ENCODE measurements around the gene LETM1.

The LETM1 gene

DNA sequence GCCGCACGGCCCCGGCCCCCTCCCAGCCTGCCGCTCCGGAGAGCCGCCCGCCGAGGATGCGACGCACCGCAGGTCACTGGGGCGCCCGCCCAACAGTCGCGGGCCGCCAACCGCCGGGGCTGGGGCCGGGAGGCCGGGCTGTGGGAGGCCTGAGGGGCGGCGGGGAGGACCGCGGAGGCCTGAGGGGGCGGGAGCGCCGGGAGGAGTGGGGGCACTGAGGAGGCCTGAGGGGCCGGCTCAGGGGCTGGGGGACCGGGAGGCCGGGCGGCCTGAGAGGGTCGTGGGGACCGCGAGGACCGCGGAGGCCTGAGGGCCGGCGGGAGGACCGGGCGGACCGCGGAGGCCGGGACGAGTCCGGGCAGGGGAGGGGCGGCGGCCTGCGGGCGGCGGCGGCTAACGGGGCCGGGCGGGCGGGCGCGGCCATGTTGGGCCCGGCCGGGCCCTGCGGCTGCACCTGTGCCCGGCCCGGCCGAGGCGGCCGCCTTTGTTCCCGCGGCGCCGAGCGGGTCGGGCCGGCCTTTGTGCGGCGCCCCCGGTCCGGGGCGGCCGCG, 15.6 kb upstream of the LETM1 start:
- DNase-seq: no peak

DNA sequence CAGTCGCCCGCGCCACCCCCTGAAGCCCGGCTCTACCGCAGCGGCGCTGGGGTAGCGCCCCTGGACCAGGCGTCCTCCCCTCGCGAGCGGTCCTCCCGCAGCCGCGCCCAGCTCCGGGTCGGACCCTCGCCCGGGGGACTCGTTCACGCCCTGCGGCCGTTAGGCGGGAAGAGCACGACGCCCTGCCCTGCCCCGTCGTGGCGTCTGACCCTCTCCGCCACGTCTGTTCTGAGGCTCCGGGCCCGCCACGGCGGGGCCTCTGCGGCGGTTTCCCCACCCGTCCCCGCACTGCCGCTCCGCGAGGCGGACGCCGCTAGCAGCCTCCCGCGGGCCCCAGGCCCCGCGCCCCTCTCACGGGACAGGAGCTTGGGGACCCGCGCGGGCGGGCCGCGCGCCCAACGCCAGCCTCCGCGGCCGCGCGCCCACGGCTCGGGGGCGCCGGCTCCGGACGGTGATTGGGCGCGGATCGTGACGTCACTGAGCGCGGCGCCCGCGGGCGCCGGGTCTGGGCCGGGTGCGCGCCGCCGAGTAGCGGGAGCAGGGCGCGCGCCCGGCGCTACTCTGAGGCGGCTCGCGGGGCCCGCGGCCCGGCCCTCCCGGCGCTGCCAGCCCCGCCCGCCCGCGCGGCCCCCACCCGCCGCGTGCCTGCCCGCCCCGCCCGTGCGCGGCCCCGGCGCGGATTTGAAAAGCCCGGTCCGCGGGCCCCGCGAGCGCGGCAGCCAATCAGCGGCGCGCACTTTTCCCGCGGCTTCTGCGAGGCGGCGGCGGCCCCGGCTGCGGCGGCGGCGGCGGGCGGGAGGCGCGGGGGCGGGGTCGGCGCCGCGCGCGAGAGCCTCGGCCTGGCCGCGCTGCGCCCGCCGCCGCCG, 14.9 kb upstream of the LETM1 start, which contains the start of gene NSD2:
Gene NSD2 (plus strand): TSS at position 816 of the 866 bp plus-strand sequence. CDS start 29,262 bp downstream, outside the sequence.
- peak; percentile 47 for DNase-seq

DNA sequence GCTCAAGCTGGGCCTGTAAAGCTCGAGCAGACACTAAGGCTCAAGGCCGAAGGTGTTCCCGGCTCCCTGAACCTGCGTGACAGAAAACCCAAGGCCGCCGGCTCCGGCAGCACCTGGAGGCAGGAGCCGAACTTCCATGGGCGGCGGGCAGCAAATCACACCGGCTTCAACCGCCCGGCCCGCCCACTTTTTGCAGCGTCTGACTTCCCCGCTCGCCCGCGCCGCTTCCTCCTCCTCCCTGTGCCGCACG, 14.3 kb upstream of the LETM1 start:
- peak; percentile 65 for DNase-seq

DNA sequence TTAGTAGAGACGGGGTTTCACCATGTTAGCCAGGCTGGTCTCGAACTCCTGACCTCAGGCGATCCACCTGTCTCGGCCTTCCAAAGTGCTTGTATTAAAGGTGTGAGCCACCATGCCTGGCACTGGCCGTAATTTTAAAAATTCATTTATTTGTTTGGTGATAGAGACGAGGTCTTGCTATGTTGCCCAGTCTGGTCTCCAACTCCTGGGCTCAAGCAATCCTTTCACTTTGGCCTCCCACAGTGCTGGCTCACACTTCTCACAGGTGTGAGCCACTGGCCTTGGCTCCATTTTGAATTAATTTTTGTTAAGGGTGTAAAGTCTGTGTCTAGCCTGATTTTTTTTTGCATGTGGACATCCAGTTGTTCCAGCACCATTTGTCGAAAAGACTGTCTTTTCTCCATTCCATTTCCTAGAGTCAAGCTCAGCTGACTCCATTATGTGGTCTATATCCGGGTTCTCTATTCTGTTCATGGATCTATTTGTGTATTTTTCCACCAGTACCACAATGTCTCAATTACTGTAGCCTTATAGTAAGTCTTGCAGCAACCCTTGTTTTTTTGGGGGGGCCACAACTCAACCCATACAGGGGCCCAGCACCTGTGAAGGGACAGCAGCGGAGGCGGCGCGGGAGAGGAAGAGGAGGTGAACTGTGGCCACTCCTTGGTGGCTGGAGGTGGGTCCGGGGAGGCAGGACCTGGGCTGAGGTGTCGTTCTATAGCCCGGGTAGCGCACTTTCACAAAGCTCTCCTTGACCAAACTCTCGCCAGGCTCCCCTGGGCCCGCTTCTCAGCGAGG, 13.8 kb upstream of the LETM1 start:
- DNase-seq: peak; percentile 47

DNA sequence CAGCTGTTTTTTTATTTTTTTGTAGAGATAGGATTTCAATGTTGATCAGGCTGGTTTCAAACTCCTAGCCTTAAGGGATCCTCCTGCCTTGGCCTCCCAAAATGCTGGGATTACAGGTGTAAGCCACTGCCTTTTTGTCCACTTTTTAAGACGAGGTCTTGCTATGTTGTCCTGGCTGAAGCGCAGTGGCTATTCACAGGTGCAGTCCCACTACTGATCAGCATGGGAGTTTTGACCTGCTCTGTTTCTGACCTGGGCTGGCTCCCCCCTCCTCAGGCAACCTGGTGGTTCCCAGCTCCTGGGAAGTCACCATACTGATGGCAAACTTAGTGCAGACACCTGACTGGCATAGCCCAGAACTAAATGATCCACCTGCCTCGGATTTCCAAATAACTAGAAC, 13.0 kb upstream of the LETM1 start:
- no peak for DNase-seq

DNA sequence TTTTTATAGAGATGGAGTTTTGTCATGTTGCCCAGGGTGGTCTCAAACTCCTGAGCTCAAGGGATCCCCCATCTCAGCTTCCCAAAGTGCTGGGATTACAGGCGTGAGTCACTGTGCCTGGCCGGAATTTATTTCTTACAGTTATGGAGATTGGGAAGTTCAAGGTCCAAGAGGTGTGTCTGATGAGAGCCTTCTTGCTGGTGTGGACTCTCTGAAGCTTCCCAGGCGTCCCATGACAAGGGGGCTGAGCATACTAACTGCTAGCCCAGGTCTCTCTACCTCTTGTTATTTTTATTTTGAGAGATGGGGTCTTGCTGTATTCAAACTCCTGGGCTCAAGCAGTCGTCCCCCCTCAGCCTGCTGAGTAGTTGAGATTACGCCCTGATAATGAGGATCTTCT, 12.3 kb upstream of the LETM1 start:
- DNase-seq: no peak

DNA sequence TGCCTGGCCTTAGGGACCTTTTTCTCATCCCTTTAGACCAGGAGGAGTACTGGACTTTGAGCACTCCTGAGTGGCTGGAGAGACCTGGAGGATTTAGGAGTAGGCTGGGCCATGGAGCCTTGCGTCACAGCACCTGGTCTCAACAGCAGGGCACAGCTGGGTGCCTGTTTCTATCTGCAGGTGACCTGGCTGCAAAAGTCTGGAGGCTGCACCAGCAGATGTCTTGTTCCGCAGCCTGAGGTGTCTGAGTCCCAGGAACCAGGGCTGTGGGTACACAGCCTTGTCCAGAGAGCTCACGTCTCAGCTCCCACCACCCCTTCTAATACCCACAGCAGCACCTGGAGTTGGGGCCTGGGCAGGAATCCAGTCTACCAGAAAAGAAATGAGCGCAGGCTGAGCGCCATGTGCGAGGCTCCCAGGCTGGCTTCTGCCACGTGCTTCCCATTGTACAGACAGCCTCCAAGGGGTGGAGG, 10.3 kb upstream of the LETM1 start:
- DNase-seq: no peak

DNA sequence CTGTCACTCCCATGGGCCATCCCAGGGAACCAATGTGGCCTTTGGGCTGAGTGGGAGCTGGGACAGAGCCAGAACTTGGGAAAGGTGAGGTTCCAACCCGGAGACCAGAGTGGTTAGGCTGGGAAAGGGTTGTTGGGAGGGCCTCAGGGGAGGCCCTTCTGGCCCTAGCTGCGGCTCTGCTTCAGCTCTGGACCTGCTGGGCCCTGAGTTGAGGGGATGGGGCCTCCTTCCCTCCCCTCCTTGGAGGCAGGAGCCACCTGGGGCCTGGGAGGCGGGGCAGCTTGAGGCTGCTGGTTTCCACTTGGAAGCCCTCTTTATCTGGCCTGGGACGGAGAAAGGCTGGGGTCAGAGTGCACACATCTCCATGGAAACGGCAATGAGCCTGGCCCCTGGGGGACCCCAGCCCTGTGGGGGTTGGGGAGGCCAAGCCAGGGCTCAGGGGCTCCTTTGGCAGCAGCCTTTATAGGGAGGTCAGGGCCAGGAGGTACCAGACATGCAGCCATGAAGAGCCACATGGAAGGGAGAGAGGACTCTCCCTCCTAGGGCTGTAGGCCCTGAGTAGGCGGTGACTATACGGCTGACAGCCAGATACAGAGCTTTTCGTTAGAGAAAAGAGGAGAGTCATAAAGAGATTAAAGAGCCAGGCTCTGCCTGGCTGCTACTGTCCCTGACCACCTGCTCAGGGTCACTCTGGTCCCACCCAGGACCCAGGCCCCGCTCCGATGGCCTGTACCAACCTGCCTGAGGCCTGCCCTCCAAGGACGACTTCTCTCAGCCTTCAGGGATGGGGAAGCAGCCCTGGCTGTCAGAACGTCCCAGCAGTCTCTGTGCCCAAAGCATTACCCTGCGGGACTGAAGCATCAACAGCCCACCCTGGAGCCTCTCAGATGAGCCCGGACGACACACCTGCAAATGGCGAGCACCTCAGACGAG, 8.4 kb upstream of the LETM1 start:
- no peak for DNase-seq

DNA sequence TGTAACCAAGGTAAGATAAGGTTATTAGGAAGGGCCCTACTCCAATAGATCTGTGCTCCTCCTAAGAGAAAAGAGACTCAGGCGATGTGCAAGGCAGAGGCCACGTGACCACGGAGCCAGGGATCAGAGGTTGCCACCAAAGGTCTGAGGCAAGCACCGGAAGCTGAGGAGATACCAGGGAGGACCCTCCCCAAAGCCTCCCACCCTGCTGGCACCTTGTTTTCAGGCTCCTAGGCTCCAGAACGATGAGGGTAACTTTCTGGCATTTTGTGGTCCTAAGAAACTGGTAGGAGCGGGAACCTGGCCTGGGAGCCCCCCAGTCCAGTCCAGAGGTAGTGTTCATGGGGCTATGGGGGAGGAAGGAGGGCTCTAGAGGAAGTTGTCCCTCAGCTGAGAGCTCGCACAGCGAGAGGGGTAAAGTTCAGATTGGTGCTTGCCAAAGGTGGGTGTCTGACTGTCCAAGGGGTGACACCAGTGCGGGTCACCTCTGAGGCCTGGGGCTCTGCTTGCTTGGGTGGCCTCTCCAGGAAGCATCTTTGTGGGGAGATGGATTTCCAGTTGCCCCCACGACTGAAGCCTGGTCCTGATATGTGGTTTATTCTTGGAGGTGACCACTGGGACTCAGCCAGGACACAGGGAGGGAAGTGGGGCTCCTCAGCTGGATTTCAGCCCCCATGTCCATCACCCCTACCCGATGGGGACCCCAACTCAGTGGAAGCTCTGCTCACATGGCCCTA, 7.5 kb upstream of the LETM1 start:
- no peak for DNase-seq

DNA sequence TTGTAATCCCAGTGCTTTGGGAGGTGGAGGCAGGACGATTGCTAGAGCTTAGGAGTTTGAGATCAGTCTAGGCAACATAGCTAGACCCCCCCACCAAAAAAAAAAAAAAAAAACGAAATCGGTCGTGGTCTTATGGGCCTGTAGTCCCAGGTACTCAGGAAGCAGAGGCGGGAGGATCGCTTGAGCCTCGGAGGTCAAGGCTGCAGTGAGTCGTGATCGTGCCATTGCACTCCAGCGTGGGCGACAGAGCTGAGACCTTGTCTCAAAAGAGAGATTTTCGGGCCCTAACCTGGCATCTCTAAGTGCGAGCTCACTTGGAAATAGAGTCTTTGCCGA, 7.0 kb upstream of the LETM1 start:
- no peak for DNase-seq

DNA sequence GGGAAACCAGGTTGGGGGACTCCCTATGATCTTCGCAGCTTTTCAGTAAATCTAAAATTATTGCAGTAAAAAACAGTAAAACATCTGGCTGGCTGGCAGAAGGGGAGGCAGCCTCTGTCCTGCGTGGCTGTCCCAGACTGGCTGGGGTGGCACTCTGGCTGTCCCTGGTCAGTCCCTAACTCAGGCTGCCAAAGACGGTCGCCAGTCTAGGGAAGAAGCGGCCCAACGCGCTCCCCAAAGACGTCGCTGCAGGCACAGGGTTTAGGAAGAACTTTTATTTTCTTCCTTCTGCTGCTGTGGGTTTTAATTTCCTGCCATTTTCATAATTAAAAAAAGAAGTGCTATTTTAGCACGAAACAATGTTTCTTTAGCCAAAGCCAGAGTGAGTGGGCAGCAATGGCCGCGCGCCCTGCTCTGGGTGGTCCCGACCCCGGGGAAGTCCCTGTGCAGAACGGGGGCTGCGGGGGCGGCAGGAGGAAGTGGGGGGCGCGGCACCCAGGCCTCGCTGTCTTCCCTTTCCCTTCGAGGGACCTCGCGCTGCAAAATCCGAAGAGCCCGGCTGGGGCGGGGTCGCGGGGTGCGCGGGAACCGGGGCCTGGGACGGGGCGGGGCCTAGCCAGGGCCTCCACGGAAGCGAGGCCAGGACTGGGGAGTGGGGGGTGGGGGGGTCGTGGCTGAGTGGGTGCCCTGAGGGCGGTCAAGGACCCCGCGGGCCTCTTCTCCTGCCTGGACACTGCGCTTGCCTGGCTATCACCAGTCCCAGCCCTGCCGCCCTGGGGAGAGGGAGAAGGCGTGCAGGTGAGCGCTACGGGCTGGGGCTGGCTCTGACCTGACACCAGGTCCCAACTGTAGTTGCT, 6.3 kb upstream of the LETM1 start:
- DNase-seq: no peak

DNA sequence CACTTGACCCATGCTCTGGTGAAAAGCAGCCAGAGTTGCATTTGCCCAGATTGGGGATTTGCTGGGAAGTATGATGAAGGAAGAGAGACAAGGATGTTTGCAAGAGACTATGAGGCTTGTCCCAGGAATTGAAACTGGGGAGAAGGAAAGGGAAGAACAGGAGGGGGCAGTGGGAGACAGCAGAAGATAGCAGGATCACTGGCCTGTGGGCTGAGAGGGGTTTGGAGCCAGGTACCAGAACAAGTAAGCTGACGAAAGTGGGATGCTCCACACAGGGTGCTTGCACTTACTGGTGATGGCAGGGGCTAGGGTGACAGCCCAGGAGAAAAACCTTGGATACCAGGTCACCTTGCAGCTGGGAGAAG, 3.4 kb upstream of the LETM1 start:
- DNase-seq: no peak

DNA sequence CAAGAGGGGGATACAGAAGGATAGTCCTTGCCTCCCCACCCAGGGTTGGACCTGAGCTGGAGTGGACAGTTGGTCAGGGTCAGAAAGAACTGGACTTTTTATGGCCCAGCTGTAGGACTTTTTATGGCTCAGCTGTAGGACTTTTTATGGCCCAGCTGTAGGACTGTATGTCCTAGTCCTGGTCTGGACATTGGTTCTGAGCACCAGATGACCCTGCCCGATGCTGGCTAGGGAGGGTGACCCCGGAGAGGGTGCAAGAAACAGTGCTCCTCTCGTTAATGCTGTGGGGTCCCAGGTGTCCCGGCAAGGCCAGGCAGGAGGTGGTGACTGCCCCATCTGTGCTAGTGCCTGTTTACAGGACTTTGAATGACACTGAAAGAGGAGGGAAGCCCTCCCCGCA, 2.0 kb upstream of the LETM1 start:
- DNase-seq: no peak

DNA sequence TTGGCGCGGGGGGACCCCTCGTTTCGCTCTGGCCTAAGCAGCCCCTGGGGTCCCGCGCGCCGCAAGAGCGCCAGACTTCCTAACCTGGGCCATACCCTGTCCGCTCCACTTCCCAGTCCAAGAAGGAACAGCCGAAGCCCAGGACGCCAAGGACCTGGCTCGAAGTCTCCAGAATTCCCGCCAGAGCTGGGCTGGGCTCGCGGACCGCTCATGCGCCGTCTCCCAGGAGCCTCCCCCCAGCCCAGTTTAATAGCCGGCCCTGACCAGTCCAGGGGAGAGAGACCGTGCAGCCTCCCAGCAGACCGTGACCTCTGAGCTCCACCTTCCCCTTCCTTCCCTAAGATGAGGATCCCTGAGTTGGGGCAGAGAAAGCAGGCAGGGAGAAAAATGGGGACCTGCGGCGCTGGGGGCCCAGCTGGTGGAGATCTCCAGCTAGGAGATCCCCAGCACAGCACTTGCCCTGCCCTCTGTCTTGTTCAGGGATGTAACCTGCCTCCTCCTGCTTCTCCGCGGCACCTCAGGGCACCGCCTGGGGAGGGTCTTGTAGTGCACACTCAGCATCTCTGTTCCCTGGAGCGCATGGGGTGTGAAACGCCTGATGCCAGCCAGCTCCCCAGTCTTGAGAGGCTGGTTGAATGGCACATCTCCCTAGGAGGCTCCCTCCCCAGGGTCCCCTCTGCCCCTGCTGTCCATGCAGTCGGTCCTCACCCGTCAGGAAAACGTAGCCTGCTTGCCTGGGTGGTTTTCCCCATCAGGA, 1.2 kb upstream of the LETM1 start:
- no peak for DNase-seq

DNA sequence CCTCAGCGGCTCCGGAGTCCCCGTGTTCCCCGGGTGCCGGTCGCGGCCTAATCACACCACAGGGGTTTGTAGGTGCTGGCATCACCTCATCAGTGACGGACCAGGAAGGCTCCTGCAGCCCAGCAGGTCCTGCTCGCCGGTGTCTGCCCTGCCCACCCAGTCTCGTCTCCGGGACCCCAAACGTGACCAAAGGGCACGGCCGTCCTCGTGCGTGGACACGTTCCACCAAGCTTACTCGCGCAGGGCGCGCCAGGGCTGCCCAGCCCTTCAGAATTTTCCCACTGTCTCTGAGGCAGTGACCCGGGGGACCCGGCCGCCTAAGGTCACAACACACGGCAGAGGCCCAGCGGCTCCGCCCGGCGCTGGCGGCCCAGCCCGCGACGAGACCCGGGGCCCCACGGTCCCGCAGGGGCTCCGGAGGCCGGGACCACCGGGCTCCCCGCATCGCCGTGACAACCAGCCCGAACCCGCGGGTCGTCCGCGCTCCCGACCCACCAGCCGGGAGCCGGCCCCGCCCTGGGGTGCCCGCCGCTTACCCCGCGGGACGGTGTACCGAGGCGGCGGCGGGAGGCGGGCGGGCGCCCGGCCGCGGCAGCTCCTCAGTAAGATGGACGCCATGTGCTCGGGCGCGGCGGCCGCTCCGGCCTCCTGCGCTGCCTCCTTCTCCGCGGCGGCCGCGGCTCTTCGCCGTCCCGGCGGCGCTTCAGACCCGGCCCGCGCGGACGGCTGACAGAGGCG, 454 bp downstream of the LETM1 start:
- DNase-seq: no peak

DNA sequence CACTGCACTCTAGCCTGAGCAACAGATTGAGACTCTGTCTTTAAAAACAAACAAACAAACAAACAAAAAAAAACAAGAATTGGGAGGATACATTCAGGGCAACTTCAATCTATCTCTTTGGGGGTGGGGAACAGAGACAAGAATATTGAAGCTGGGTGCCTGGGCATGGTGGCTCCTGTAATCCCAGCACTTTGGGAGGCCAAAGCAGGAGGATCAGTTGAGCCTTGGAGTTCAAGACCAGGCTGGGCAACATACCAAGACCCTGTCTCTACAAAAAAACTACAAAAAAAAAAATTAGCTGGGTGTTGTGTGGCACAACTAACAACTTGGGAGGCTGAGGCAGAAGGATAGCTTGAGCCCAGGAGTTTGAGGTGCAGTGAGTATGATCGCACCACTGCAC, 1.2 kb downstream of the LETM1 start:
- DNase-seq: no peak

DNA sequence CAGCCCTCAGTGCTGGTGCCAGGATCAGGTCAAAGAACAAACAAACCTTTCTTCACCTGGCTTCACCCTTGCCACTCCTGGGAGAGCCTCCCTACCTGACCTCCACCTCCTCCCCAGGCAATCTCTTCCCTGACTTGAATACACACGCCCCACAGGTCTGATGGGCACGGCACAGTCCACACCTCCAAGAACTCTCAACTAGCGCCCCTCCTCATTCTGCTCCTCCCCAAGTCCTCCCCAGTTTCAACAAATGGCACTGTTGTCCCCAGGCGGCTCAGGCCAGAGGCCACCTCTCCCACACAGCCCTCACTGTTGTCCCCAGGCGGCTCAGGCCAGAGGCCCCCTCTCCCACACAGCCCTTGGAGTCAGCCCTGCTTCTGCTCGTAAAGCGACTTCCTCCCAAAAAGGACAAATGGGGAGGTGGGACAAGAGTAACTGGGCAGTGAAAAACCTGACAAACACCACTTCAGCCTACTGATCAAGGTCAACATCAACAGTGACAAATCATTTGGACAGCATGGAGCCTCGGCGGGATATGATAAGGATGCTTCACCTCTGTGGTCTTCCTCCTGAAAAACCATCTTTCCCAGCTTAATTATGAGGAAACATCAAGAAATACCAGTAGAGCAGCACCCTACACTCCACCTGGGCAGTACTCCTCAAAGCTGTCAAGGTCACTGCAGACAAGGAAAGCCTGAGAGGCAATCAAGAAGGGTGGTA, 2.9 kb downstream of the LETM1 start:
- DNase-seq: no peak

DNA sequence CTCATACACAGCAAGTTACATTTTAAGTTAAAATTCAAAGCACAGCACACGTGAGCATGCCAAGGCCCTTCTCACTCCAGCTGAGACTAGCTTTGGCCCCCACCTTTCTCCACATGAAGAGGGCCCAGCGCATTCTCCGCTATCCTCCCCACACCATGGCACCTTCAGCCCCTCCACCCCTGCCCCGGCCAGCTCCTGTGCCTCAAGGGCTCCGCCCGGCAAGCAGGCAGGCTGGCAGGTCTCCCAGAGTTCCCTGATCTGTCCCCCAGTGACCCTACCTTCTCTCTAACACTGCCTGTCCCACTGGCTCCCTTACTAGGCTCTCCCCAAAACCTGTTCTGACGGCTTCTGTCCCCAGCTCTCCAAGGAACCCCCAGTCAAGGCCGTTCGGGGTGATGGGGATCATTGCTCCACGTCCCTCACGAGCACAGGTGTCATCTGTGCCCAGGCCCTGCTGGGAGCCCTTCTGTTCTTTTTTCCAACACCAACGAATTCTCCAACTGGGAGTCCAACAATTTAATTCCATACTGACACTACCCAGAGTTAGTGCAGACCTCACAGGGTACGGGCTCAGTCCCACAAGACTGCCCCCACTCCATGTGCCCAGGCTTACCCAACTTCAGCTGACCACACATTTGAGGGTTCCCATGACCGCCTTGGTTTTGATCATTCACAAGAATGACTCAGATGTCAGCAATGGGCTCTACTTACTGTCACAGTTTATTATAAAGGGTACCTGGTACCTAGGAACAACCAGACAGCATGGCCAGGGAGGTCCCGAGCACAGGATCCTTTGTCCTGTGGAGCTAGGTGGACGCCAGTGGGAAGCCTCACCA, 4.2 kb downstream of the LETM1 start:
- DNase-seq: no peak
